Psoas muscle (tissue), 8 donors: Measurements from ENCODE around the gene WDR37. TPM values are rescaled to one million over a fixed set of nuclear protein-coding genes. Genes with fewer than 3 reads are reported as not detected.
"Not testable (repeated sequence)": the region's sequence is repeated elsewhere in the genome, so short reads cannot be mapped to it uniquely, and the experiment has no call there.

Experiments
- ATAC-seq, 4 donors: fragments of 200-7000 bp; cut with Tn5 transposase; one replicate each; pipeline ENCODE4 v1.9.1; 2020; ENCODE audit warnings: moderate library complexity in 3 of 4, mild to moderate bottlenecking in 2 of 4
- DNase-seq, 2 donors: peaks; one replicate each; pipeline ENCODE4 v3.0.0-alpha.2; 2020
- H3K27ac ChIP-seq: fragments of 200-600 bp; one replicate; pipeline ENCODE4 v1.8.0; 2022
- H3K27me3 ChIP-seq, 3 donors: fragments of 200-600 bp in 1 of 3; one replicate each; pipeline versions ENCODE4 v1.6.1 to v1.8.0; 2013 to 2022; ENCODE audit warnings: low read length in 2 of 3, mild to moderate bottlenecking in 2 of 3, moderate library complexity in 1 of 3; ENCODE audit not compliant: insufficient read depth in 3 of 3
- H3K36me3 ChIP-seq, 2 donors: fragments of 200-600 bp in 1 of 2; one replicate each; pipeline versions ENCODE4 v1.6.1 to v1.8.0; 2013 to 2022; ENCODE audit warnings: low read depth in 1 of 2, mild to moderate bottlenecking in 1 of 2, moderate library complexity in 1 of 2; ENCODE audit not compliant: insufficient read depth in 1 of 2
- H3K4me1 ChIP-seq: fragments of 200-600 bp; one replicate; pipeline ENCODE4 v1.8.0; 2022
- H3K4me3 ChIP-seq: fragments of 200-600 bp; one replicate; pipeline ENCODE4 v1.8.0; 2022; ENCODE audit warnings: mild to moderate bottlenecking
- H3K9me3 ChIP-seq: fragments of 200-600 bp; one replicate; pipeline ENCODE4 v1.8.0; 2022
- CTCF ChIP-seq: fragments of 200-600 bp; IDR thresholded peaks from one replicate; pipeline ENCODE4 v1.8.0; 2022; ENCODE audit warnings: antibody characterized with exemption
- WGBS, 3 donors: extraction: QIAGEN DNeasy Blood & Tissue Kit; methylation state at CpG; one replicate each; pipeline versions ENCODE4 v1.1.6 to v1.1.7; 2013; 5-methylcytosine and 5-hydroxymethylcytosine counted together
- intact Hi-C, 2 donors: fragments of 100-400 bp; cut with DNase I; formaldehyde crosslinking; loops; one replicate each; pipeline versions ENCODE4 v1.11.0 to v1.14.2; 2022
- polyA plus RNA-seq, 3 donors: library from polyadenylated mRNA; stranded (reverse); fragments of 200-250 nt; gene quantifications; one replicate each; pipeline ENCODE4 v1.2.3, GENCODE V29; 2013
- total RNA-seq, 4 donors: library from RNA; stranded (reverse); fragmentation: NEBNext Ultra II Directional in 2 of 4; extraction: Animal tissue kit (Norgen Biotek cat#: 25700) in 2 of 4; gene quantifications; one replicate each; pipeline versions ENCODE4 v1.2.1 to v1.2.4, GENCODE V29; 2021 to 2023
- donor health status: healthy with polysubstance abuse.
- donor health status: DM: no; HTN: no; CAD: no; lungs with moderate emphysema.
- donor health status: Bipolar disorder and iron deficiency.
- donor health status: healthy.
- donor health status: DM: yes; HTN: yes; CAD: no.
- donor health status: DM: no; HTN: no; CAD: no.
- donor health status: DM: no; HTN: no; CAD: no.
- donor health status: DM: yes; HTN: yes; CAD: no.

The WDR37 gene
- total and polyA plus RNA-seq, 7 donors: 6.8 to 28.3 (median 17.2) TPM

GRCh38 chr10:1160561-1161314 is 104.6 kb downstream of the WDR37 start:
- WGBS, 3 donors: 77 to 85% (median 79%) methylated on average over 25 of the region's 25 CpGs

GRCh38 chr10:1161315-1161673 is 105.1 kb downstream of the WDR37 start:
- H3K4me1 ChIP-seq, DNase-seq, H3K36me3 ChIP-seq, H3K9me3 ChIP-seq, H3K27me3 ChIP-seq, intact Hi-C loops, H3K4me3 ChIP-seq, H3K27ac ChIP-seq, ATAC-seq: not testable (repeated sequence)
- 55 to 73% (median 57%) methylated on average over 4 to 5 of the region's 5 CpGs for WGBS, 3 donors

More at GRCh38 chr10:1160561-1161314, 104.6 kb downstream of the WDR37 start:
- DNase-seq (no peak), ATAC-seq (no peak)
- no peak for TF ChIP-seq CTCF
- no peaks in the 10 kb centered on the region for H3K36me3 ChIP-seq
- H3K27ac ChIP-seq: no peak overlapping the region
- H3K4me1 ChIP-seq: no peaks in the 10 kb centered on the region
- no peaks in the 10 kb centered on the region for H3K9me3 ChIP-seq
- no peak overlapping the region for H3K4me3 ChIP-seq
- intact Hi-C loops: no loop called here
- H3K27me3 ChIP-seq: peaks cover 0 to 2% (median 0%) of the 10 kb centered on the region in 3 donors

GRCh38 chr10:1162481-1163203 is 106.5 kb downstream of the WDR37 start:
- Histone ChIP-seq H3K9me3 (no peaks in the 10 kb centered on the region), H3K27ac (no peak overlapping the region), H3K4me1 (no peaks in the 10 kb centered on the region), H3K4me3 (no peak overlapping the region), H3K36me3 (no peaks in the 10 kb centered on the region), H3K27me3 (peaks cover 0 to 2% (median 0%) of the 10 kb centered on the region in 3 donors)
- DNase-seq: no peak
- ATAC-seq: no peak
- no peak for TF ChIP-seq CTCF
- intact Hi-C loops: no loop called here
- WGBS, 3 donors: 66 to 75% (median 74%) methylated on average over 13 of the region's 13 CpGs

- H3K27ac ChIP-seq: no peak overlapping the region
- ATAC-seq: no peak
- H3K4me3 ChIP-seq: no peak overlapping the region
- no peak for TF ChIP-seq CTCF
- no peak for DNase-seq
- H3K36me3 ChIP-seq: no peaks in the 10 kb centered on the region
- H3K9me3 ChIP-seq: no peaks in the 10 kb centered on the region
- 90 to 96% (median 94%) methylated on average over 29 of the region's 29 CpGs for WGBS, 3 donors
- intact Hi-C loops: no loop called here
- H3K4me1 ChIP-seq: no peaks in the 10 kb centered on the region
- H3K27me3 ChIP-seq: peaks cover 0 to 2% (median 0%) of the 10 kb centered on the region in 3 donors
Measured at GRCh38 chr10:1163204-1163660, 107.0 kb downstream of the WDR37 start.

- H3K4me1 ChIP-seq: no peaks in the 10 kb centered on the region
- WGBS, 3 donors: 34 to 42% (median 39%) methylated on average over 5 of the region's 5 CpGs
- ATAC-seq: no peak
- H3K27me3 ChIP-seq: peaks cover 0 to 2% (median 0%) of the 10 kb centered on the region in 3 donors
- intact Hi-C loops: no loop called here
- no peaks in the 10 kb centered on the region for H3K36me3 ChIP-seq
- H3K9me3 ChIP-seq: no peaks in the 10 kb centered on the region
- H3K27ac ChIP-seq: no peak overlapping the region
- no peak for DNase-seq
- no peak for TF ChIP-seq CTCF
- no peak overlapping the region for H3K4me3 ChIP-seq
Measured at GRCh38 chr10:1163831-1164230, 107.6 kb downstream of the WDR37 start.
